WI38 (cell line): ENCODE data around the gene RNASEL.

Experiments used
- H3K4me3 ChIP-seq: 2 replicates; pipeline ENCODE4 v1.5.1; 2011; ENCODE audit warnings: low read depth, mild to moderate bottlenecking, control low read depth, low read length
- CTCF ChIP-seq: IDR thresholded peaks from 2 replicates; pipeline ENCODE4 v1.5.1; 2012; ENCODE audit warnings: low read depth, mild to moderate bottlenecking, control low read depth, low read length

RNASEL gene

GRCh38 chr1:182567629-182568028, 21.4 kb downstream of the RNASEL start:
- no peak overlapping the region for H3K4me3 ChIP-seq

GRCh38 chr1:182565537-182565936, 23.5 kb downstream of the RNASEL start:
- no peak overlapping the region for H3K4me3 ChIP-seq
- no peak for TF ChIP-seq CTCF

More at GRCh38 chr1:182567629-182568028, 21.4 kb downstream of the RNASEL start:
- no peak for TF ChIP-seq CTCF

GRCh38 chr1:182564406-182565004, 24.6 kb downstream of the RNASEL start:
- TF ChIP-seq CTCF, result no peak
- H3K4me3 ChIP-seq, result no peak overlapping the region

GRCh38 chr1:182563095-182563494, 26.0 kb downstream of the RNASEL start:
- H3K4me3 ChIP-seq, result no peak overlapping the region
- TF ChIP-seq CTCF, result no peak

- no peak for TF ChIP-seq CTCF
Observed at GRCh38 chr1:182561456-182561855, 27.6 kb downstream of the RNASEL start.

GRCh38 chr1:182560392-182560984, 28.6 kb downstream of the RNASEL start:
- H3K4me3 ChIP-seq, result no peak overlapping the region
- no peak for TF ChIP-seq CTCF

More at GRCh38 chr1:182561456-182561855, 27.6 kb downstream of the RNASEL start:
- no peak overlapping the region for H3K4me3 ChIP-seq

- no peak overlapping the region for H3K4me3 ChIP-seq
- TF ChIP-seq CTCF, result no peak
Observed at GRCh38 chr1:182556279-182556678, 32.8 kb downstream of the RNASEL start.
